Upper lobe of left lung (tissue), 4 donors: ENCODE measurements around the gene POMGNT2.

Experiments used
- POLR2A ChIP-seq, 4 donors: fragments of 450-650 bp; IDR thresholded peaks; one replicate each; pipeline ENCODE4 v1.5.1; 2016 to 2017; ENCODE audit warnings: antibody characterized with exemption in 4 of 4, mild to moderate bottlenecking in 2 of 4
- TF ChIP-seq, protein P1 (sequence below), 6 experiments: fragments of 450-650 bp in 4 of 6; fragments of 200-600 bp in 2 of 6; sonication (generic) in 2 of 6; IDR thresholded peaks; one replicate each; pipeline ENCODE4 v1.5.1; 2016 to 2019; ENCODE audit warnings: antibody characterized with exemption in 6 of 6

DNA sequence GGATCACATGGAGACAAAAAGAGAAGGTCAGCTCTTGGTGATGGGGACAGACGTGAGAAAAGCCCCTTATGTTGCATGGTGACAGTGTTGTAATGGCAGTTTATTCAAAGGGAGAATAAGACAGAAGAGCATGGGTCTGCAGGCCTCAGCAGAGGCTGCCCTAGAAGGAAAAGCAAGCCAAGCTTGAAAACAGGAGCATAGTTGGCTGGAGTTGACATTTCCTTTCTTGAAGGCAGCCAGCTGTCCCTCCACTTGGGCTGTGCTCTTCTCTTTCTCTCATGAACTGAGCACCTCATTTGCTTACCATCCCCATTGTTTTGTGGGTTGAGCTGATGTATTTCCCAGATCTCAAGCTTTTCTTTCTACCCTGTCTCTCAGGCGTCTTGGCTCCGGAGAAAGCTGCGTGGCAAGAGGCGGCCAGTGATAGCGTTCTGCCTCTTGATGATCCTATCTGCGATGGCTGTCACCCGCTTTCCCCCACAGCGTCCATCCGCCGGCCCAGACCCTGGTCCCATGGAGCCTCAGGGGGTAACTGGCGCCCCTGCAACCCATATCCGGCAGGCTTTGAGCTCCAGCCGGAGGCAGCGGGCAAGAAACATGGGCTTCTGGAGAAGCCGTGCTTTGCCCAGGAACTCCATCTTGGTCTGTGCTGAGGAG, 73.9 kb downstream of the POMGNT2 start:
- TF ChIP-seq, protein P1, sequence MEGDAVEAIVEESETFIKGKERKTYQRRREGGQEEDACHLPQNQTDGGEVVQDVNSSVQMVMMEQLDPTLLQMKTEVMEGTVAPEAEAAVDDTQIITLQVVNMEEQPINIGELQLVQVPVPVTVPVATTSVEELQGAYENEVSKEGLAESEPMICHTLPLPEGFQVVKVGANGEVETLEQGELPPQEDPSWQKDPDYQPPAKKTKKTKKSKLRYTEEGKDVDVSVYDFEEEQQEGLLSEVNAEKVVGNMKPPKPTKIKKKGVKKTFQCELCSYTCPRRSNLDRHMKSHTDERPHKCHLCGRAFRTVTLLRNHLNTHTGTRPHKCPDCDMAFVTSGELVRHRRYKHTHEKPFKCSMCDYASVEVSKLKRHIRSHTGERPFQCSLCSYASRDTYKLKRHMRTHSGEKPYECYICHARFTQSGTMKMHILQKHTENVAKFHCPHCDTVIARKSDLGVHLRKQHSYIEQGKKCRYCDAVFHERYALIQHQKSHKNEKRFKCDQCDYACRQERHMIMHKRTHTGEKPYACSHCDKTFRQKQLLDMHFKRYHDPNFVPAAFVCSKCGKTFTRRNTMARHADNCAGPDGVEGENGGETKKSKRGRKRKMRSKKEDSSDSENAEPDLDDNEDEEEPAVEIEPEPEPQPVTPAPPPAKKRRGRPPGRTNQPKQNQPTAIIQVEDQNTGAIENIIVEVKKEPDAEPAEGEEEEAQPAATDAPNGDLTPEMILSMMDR (IDR thresholded peaks at IDR 0.05) = no peak
- no peak for TF ChIP-seq POLR2A (IDR thresholded peaks at IDR 0.05)
